ENCODE results near the gene OR2T3.
"Not testable (repeated sequence)": the region's sequence is repeated elsewhere in the genome, so short reads cannot be mapped to it uniquely, and the experiment has no call there.

The OR2T3 gene, protein sequence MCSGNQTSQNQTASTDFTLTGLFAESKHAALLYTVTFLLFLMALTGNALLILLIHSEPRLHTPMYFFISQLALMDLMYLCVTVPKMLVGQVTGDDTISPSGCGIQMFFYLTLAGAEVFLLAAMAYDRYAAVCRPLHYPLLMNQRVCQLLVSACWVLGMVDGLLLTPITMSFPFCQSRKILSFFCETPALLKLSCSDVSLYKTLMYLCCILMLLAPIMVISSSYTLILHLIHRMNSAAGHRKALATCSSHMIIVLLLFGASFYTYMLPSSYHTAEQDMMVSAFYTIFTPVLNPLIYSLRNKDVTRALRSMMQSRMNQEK

DNA sequence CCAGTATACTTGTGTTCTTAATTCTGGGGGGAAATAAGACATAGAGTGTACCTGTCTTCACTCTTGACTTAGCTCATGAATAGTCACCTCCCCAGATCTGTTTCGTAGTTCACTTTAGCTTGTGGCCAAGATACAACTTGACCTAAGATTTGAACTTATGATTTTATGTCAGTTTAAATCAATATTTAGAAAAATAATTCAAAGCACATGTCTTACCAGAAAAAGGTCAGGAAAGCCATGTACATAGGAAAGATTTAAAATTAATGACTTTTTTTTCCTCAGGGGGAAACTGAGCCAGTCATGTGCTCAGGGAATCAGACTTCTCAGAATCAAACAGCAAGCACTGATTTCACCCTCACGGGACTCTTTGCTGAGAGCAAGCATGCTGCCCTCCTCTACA, at the start of gene OR2T3:
Gene OR2T3 (plus strand): TSS at position 301 of the 400 bp plus-strand sequence. CDS start 0 bp downstream, at position 301.
- not testable (repeated sequence) for DNase-seq (ENCODE audit: low read depth in 1 of 2, low spot score in 1 of 2)

DNA sequence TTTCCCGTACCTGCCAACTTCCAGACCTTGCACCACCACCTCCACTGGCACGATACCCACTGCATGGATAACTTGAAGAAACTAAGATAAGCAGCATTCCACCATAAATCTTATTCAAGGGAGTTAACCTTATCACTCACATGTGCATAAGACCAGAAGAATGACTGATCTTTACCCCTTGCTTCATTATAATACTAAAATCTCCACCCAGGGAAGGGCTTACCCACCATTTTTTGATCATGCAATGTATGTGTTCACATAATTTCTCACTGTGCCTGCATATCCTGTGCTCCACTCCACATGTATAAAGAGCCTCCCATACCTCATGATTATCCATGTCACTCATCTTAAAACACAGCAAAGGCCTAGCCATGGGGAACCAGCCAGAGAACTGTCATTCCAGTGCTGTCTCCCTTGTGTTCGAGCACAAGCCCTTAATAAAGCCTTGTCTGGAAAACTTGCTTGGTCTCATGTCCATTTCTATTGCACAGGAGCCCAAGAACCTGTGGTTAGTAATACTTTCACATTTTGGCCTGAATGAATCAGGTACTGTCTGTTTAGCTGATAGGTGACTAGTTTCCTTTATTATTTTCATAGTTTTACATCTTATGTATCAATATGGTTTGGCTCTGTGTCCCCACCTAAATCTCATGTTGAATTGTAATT, 45.5 kb upstream of the OR2T3 start:
- not testable (repeated sequence) for DNase-seq (ENCODE audit: low read depth in 1 of 2, low spot score in 1 of 2)

DNA sequence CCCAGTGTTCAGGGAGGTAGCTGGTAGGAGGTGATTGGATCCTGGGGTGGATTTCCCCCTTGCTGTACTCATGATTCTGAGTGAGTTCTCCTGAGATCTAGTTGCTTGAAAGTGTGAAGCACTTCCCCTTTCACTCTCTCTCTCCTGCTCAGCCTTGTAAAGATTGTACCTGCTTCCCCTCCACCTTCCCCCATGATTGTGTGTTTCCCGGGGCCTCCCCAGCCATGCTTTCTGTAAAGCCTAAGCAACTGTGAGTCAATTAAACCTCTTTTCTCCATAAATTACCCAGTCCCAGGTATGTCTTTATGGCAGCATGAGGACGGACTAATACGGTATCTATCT, 45.0 kb upstream of the OR2T3 start:
- not testable (repeated sequence) for DNase-seq (ENCODE audit: low read depth in 1 of 2, low spot score in 1 of 2)

DNA sequence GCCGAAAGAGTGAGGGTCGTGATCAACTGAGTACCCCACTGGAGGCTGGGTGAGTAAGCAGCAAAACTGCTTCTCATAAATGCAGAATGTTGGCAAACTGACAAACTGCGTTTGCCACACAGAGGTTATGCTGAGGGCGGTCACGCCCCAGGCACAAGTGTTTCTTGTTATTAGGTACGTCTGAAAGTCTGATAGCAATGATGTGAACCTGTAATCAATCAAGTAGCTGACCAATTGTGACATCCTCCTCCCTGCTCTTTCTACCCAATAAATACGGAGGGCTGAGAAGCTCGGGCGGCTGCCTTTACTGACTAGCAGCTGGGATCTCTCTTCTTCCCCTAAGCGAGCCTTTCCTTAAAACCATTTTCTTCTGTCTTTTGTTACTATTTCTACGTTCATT, 41.5 kb upstream of the OR2T3 start:
- not testable (repeated sequence) for DNase-seq (ENCODE audit: low read depth in 1 of 2, low spot score in 1 of 2)

DNA sequence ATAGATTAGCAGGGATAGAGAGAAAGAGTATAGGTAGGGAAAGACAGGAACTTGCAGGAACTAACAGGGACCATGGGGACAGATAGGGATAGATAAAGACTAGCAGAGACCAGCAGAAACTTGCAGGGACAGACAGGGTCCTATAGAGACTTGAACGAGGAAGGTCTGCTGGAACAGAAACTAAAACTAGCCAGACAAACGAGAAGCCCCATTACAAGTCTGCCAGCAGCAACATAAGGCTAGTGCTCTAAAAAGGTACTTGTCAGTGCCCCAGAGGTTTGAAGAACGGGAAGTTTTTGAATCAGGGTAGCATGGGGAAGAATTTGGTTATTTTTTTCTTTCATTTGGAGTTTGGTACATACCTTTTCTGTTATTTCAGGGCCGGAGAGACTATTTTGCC, 41.0 kb upstream of the OR2T3 start:
- not testable (repeated sequence) for DNase-seq (ENCODE audit: low read depth in 1 of 2, low spot score in 1 of 2)

DNA sequence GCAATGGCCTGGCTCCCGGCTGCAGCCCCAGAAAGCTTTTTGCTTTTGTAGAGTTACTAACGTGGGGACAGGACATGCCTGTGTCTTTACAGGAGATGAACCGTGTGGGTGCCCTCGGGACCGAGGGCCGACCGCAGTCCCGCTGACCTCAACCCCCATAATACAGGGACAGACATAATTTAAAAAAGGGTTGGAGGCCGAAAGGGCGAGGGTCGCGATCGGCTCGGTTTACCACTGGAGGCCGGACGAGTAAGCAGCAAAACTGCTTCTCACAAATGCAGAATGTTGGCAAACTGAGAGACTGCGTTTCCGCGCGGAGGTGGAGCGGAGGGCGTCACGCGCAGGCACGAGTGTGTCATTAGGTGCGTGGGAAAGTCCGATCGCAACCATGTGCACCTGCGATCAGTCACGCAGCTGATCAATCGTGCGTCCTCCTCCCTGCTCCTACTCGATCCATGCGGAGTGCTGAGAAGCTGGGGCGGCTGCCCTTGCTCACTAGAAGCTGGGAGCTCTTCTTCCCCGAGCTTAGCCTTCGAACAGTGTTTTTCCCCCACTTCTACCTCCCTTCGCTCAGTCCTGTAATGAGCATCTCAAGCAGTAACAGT, 39.2 kb upstream of the OR2T3 start:
- DNase-seq (ENCODE audit: low read depth in 1 of 2, low spot score in 1 of 2): not testable (repeated sequence)

DNA sequence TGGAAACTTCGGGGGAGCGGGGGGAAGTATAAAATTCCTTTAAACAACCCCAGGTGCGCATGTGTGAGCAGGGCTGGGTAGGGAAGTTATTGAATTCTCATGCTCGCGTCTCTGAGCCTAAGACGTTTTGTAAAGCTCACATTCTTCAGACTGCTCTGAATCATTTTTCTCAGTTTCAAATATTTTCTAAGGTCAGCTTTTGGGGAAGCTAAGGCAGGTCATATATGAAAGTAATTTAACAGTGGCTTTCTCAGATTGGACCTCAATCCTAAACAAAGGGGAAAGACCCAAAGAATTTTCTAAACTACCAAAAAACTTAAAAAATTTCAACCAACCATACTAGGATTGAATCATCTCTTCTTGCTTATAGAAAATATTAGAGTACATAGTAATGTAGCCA, 38.2 kb upstream of the OR2T3 start:
- DNase-seq (ENCODE audit: low read depth in 1 of 2, low spot score in 1 of 2): not testable (repeated sequence)

DNA sequence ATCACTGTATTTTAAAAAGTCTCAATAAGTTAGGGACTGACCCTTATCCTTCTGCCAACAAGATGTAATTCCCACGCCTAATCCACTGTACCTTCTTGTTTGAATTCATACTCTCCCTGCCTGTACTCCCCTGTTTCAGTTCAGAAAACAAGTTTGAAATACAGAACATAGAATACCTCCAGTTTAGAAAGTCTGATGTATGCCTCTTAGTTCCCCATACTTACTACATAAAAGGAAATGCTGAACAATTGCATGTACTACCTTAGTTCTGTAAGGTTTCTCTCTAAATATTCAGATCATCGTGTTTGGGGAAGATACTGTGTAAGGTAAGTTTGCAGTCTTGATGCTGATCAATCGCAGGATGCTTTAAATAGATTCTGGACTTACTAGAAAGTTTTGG, 36.8 kb upstream of the OR2T3 start:
- DNase-seq (ENCODE audit: low read depth in 1 of 2, low spot score in 1 of 2): not testable (repeated sequence)

DNA sequence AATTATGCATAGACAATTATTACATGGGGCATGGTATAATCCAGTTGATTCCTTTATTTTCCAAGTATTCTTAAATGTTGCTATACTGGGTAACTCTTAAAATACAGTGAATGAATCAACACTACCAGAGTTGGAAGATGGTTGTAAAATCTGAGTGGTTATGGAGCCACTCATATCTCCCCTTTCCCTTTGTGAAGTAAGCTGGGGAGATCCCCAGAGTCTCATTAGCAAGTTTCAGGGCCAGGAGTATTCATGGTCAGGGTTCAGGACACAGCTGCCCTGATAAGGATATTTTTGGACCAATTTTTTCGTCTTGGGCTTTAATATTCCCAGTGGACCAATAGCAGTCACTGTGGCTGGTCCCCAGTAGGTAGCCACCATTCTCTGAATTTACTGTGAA, 34.5 kb upstream of the OR2T3 start:
- not testable (repeated sequence) for DNase-seq (ENCODE audit: low read depth in 1 of 2, low spot score in 1 of 2)

DNA sequence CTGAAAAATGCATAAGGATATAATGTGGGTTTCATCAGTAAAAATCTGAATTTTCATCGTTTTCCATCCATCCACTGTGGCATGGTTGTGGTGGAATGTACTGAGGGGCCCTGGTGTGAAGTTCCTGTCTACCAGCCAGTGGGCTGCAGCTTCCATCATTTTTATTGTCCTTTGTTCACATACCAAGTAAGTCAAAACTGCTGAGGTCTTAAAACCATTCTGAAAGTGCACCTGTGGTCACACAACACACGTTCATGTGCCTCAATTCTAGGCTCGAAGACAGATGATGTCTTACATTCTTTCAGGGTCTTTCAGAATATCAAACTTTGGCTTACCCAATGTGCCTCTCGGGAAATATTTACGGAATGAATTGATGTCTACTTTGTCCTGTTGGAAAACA, 33.9 kb upstream of the OR2T3 start:
- DNase-seq (ENCODE audit: low read depth in 1 of 2, low spot score in 1 of 2): not testable (repeated sequence)

DNA sequence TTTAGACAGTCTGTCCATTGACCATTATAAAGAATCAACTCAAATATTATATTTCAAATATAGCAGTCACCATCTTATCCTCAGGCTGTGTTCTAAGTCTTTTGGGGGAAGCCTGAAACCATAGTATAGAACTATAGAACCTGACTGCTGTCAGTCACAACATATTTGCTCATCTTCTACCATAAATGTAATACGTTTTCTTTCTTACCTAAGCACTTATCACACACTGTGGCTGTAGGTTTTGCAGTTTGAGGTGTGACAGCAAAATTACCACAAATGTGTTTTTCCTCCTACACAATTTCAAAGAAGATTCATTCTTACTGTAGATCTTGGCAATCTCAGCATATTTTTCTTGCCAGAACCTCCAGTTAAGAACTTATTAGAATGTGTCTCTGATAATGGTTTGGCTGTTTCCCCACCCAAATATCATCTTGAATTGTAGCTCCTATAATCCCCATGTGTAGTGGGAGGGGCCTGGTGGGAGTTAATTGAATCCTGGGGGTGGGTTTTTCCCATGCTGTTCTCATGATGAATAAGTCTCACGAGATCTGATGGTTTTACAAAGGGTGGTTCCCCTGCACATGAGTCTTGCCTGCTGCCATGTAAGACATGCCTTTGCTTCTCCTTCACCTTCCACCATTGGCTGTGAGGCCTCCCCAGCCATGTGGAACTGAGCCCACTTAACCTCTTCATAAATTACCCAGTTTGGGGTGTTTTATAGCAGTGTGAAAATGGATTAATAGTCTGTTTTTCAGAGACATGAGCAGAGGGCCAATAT, 30.5 kb upstream of the OR2T3 start:
- not testable (repeated sequence) for DNase-seq (ENCODE audit: low read depth in 1 of 2, low spot score in 1 of 2)

DNA sequence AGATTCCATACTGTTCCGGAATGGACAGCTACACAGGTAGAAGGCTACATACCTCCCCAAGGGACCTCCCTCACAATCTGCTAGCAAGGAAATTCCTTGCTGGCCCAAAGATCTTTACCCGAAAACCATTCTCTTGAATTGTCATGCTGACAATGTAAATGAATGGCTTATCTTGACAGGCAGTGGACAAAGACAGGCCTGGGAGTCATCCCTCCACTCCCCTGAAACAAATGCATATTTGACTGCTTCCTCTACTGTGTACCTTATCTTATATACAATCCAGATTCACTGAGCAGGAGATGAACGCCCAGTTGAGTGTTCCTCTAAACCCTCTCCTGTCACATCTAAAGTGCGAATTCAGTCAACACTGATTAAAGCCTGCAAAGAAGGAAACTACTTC, 28.5 kb upstream of the OR2T3 start:
- DNase-seq (ENCODE audit: low read depth in 1 of 2, low spot score in 1 of 2): not testable (repeated sequence)

DNA sequence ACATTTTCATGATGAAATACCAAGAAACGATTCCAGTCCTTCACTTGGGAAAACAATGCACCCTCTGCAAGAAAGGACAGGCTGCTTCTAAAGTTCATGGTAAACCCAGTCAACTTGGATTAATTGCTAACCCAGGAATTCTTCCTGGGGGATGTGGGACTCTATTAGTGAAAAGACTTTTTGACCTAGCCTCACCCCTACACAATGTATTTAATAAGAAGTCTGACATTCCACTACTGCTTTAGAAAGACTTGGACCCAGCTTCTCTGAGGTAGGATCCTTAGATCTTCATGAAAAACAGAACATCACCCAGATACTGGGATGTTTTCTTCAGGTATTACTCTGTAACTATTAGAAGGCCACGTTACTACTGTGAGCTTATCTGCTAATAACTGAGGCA, 27.8 kb upstream of the OR2T3 start, which contains the start of gene OR2T2:
Gene OR2T2 (plus strand): TSS at position 239 of the 400 bp plus-strand sequence. CDS start 7,161 bp downstream, outside the sequence.
- DNase-seq (ENCODE audit: low read depth in 1 of 2, low spot score in 1 of 2): not testable (repeated sequence)

DNA sequence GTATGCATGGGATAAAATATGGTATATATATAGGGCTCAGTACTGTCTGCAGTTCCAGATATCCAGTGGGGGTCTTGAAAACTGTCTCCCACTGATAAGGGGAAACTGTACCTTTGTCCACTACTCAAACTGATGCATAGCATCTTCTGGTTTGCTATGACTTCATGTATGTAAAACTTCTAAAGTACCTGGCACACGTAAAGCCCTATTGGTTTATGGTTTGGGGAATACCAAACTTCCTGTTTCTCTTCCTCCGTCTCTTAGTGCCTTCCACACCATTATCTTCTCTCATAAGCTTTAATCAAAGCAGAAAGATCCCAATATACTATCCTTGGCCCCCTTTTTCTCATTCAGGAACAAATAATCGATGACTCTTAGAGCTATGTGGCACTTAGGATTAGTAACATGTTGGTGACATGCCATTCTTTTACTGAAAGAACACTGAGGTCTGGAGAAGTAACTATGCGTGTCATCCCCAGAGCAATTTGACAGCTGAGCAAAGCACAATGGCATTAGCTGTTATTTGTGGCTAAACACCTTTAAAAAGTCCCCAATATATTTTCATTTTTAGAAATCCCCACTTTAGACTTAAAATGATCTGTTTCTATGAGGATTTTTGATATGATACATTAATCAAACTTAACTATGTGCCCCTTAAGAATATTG, 24.6 kb upstream of the OR2T3 start:
- DNase-seq (ENCODE audit: low read depth in 1 of 2, low spot score in 1 of 2): not testable (repeated sequence)

DNA sequence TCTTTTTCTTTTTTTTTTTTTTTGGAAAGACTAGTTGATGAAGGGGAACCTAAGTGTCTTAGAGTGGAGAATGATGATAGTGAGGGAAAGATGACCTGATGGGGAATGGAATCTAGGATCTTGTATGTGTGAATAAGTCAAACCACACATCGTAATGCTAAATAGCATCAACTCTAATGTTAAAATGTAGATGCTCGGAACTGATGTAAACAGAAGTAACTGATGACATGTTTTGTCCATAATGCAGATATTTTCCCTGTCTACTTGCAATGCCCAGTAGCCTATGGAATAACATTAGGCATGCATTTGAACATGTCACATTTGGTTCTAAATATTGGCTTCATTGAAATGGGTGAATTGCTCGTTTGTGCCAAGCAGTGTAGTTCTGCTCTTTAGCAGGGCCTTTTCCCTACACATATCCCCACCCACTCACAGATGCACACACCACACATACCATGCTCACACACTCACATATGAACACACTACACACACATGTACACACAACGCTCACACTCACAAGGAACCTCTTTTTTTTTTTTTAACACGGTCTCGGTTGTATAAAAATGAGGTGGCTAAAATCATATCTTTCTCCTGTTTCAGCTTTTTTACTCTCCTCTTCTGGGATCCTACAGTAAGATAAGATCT, 23.2 kb upstream of the OR2T3 start:
- DNase-seq (ENCODE audit: low read depth in 1 of 2, low spot score in 1 of 2): not testable (repeated sequence)

DNA sequence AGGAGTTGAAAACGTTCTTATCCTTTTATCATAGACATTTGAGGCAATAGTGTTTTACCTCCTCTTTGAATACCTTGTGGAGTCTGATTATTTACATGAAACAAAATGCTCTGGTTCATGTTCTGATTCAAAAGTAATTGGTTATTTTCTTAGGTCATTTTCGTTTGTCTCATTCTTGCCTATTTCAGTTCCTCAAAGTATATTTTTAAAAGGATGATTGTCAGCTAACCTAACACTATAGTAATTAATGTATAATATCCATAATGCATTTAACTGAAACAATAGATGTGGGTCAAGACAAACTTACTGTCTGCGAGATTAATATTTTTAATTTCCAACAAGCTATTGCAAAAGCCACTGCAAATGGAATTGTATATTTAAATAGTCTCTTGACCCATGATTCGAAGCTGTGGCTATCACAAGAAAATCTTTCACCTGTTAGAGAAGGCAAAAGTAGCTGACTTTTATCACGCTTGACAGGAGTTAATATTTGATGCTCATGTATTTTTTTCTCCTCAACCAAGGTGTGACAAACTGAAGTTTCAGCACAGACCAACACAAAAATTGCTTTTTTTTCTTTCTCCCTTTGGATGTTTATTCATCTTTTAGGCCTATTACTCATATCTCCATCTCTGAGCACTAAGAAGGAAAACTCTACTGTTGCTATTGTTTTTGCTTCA, 22.5 kb upstream of the OR2T3 start:
- DNase-seq (ENCODE audit: low read depth in 1 of 2, low spot score in 1 of 2): not testable (repeated sequence)

DNA sequence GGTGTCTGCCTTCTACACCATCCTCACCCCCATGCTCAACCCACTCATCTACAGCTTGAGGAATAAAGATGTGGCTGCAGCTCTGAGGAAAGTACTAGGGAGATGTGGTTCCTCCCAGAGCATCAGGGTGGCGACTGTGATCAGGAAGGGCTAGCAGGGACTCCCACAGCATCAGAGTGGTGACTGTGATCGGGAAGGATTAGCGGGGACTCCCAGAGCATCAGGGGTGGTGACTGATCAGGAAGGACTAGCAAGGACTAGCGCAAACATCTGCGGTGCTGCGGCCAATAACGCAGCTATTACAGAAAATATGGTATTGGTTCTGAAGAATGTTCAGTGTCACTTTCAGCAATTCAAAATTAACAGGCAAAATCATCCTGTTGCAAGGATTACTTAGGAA, 19.5 kb upstream of the OR2T3 start:
- not testable (repeated sequence) for DNase-seq (ENCODE audit: low read depth in 1 of 2, low spot score in 1 of 2)

DNA sequence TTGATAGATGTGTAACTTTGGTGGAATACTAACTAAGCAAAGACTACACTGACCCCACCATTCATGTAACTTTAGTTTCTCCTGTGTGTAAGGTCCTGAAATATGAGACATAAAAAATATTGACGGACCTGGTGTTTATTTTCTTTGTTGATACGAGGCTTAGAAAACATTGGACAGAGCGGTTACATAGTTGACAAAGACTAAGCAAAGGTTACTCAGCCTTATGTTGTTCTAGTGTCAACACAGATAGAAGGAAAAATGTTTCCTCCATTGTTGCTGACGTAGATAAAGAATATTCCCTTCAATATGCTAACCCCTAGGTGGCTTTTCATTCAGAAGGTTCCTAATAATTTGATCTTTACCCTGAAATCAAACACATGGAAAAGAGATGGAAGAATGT, 18.1 kb upstream of the OR2T3 start:
- not testable (repeated sequence) for DNase-seq (ENCODE audit: low read depth in 1 of 2, low spot score in 1 of 2)

DNA sequence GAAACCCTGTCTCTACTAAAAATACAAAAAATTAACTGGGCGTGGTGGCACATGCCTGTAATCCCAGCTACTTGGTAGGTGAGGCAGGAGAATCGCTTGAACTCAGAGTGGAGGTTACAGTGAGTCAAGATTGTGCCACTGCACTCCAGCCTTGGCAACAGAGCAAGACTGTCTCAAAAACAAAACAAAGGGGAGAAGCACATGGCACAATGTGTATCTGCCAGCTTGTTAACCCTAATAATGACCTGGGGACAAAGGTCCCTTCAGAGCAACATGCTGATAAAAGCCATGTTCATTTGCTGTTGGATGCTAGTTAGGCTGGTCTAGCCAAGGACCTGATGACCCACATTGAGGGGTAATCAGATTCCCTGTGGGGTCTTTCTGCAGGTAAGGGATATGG, 16.5 kb upstream of the OR2T3 start:
- not testable (repeated sequence) for DNase-seq (ENCODE audit: low read depth in 1 of 2, low spot score in 1 of 2)

DNA sequence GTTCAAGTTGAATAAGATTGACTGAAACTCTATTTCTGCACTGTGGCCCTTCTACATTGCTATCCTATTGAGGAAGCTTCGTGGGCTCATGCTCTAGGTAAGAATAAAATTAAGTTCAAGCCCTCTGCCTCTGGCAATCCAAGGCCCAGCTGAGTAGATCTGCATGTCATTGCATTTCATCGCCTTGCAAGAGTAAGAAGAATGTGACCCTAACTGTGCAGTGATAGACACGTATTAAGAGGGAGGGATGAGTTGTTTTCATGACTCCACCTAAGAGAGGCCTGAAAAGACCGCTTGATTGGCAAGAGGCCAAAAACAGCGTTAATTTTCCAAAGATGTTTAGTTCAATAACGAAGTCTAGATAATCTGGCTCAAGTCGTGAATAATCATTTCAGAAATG, 14.0 kb upstream of the OR2T3 start:
- not testable (repeated sequence) for DNase-seq (ENCODE audit: low read depth in 1 of 2, low spot score in 1 of 2)

Data from activated CD4-positive, alpha-beta T cell treated with anti-CD3 and anti-CD28 coated beads, Interleukin-2, amount 50 U/mL, for 24 hours (primary cell).